H9 (cell line): ENCODE results near the gene RINT1. TPM values are rescaled to one million over a fixed set of nuclear protein-coding genes. Genes with fewer than 3 reads are reported as not detected.
A peak's percentile ranks its signal among the peaks of the same experiment; 100 is the strongest.

Experiments used
- DNase-seq: peaks from one replicate; pipeline ENCODE4 v3.0.0-alpha.2; 2017
- H2AFZ ChIP-seq: one replicate; pipeline ENCODE4 v1.6.1; 2013; ENCODE audit warnings: mild to moderate bottlenecking, low read length, control low read depth, moderate library complexity
- H2AK5ac ChIP-seq: 2 replicates; pipeline ENCODE4 v1.6.1; 2013; ENCODE audit warnings: low read length, control low read depth, mixed read lengths; ENCODE audit not compliant: insufficient read length
- H2BK120ac ChIP-seq: one replicate; pipeline ENCODE4 v1.6.1; 2013; ENCODE audit warnings: low read depth, mild to moderate bottlenecking, low read length, control low read depth, inconsistent platforms; ENCODE audit not compliant: poor library complexity, severe bottlenecking
- H2BK12ac ChIP-seq: 2 replicates; pipeline ENCODE4 v1.6.1; 2013; ENCODE audit warnings: low read length, control low read depth, mixed read lengths, low read depth; ENCODE audit not compliant: insufficient read length
- H2BK15ac ChIP-seq: 2 replicates; pipeline ENCODE4 v1.6.1; 2013; ENCODE audit warnings: low read depth, low read length, control low read depth
- H2BK20ac ChIP-seq: one replicate; pipeline ENCODE4 v1.6.1; 2013; ENCODE audit warnings: low read depth, mild to moderate bottlenecking, low read length, control low read depth, inconsistent platforms; ENCODE audit not compliant: poor library complexity, severe bottlenecking
- H2BK5ac ChIP-seq: 2 replicates; pipeline ENCODE4 v1.6.1; 2013; ENCODE audit warnings: low read length, control low read depth, mixed read lengths; ENCODE audit not compliant: insufficient read length
- H3K14ac ChIP-seq: 2 replicates; pipeline ENCODE4 v1.6.1; 2013; ENCODE audit warnings: low read length, control low read depth; ENCODE audit not compliant: insufficient read depth
- H3K18ac ChIP-seq: 2 replicates; pipeline ENCODE4 v1.6.1; 2013; ENCODE audit warnings: low read depth, mild to moderate bottlenecking, mixed read lengths, low read length, control low read depth; ENCODE audit not compliant: insufficient read length
- H3K23ac ChIP-seq: 2 replicates; pipeline ENCODE4 v1.6.1; 2013; ENCODE audit warnings: low read length, control low read depth, mixed read lengths, low read depth; ENCODE audit not compliant: insufficient read length
- H3K23me2 ChIP-seq: 2 replicates; pipeline ENCODE4 v1.6.1; 2013; ENCODE audit warnings: low read depth, mild to moderate bottlenecking, mixed read lengths, low read length, control low read depth; ENCODE audit not compliant: insufficient read length, poor library complexity, severe bottlenecking
- H3K27ac ChIP-seq: 2 replicates; pipeline ENCODE4 v1.5.1; 2013; ENCODE audit warnings: low read length, control low read depth, mixed read lengths, low read depth; ENCODE audit not compliant: insufficient read length
- H3K27me3 ChIP-seq: 2 replicates; pipeline ENCODE4 v1.6.1; 2013; ENCODE audit warnings: low read length, control low read depth, inconsistent platforms; ENCODE audit not compliant: insufficient read depth
- H3K4ac ChIP-seq: 2 replicates; pipeline ENCODE4 v1.6.1; 2013; ENCODE audit warnings: low read depth, mild to moderate bottlenecking, control low read depth, inconsistent platforms, low read length, moderate library complexity
- H3K4me1 ChIP-seq: 2 replicates; pipeline ENCODE4 v1.6.1; 2013; ENCODE audit warnings: low read length, control low read depth, inconsistent platforms; ENCODE audit not compliant: insufficient read depth
- H3K4me2 ChIP-seq: 2 replicates; pipeline ENCODE4 v1.6.1; 2013; ENCODE audit warnings: low read length, control low read depth, mixed read lengths; ENCODE audit not compliant: insufficient read length, insufficient read depth
- H3K56ac ChIP-seq: 2 replicates; pipeline ENCODE4 v1.6.1; 2013; ENCODE audit warnings: low read depth, mild to moderate bottlenecking, mixed read lengths, low read length, control low read depth; ENCODE audit not compliant: insufficient read length
- H3K79me1 ChIP-seq: 2 replicates; pipeline ENCODE4 v1.6.1; 2013; ENCODE audit warnings: low read depth, mild to moderate bottlenecking, moderate library complexity, low read length, control low read depth, inconsistent platforms; ENCODE audit not compliant: insufficient read depth, poor library complexity, severe bottlenecking
- H3K79me2 ChIP-seq: 2 replicates; pipeline ENCODE4 v1.6.1; 2013; ENCODE audit warnings: low read length, control low read depth, inconsistent platforms; ENCODE audit not compliant: insufficient read depth
- H3K9ac ChIP-seq: 2 replicates; pipeline ENCODE4 v1.6.1; 2013; ENCODE audit warnings: low read length, control low read depth, mixed read lengths; ENCODE audit not compliant: insufficient read length; ENCODE audit errors: extremely low read depth
- H3K9me3 ChIP-seq: one replicate; pipeline ENCODE4 v1.6.1; 2013; ENCODE audit warnings: low read depth, low read length, inconsistent platforms; ENCODE audit not compliant: control insufficient read depth
- H3T11ph ChIP-seq: one replicate; pipeline ENCODE4 v1.6.1; 2013; ENCODE audit warnings: mild to moderate bottlenecking, low read length, control low read depth, inconsistent platforms
- H4K20me1 ChIP-seq: one replicate; pipeline ENCODE4 v1.6.1; 2013; ENCODE audit not compliant: control insufficient read depth, insufficient read length, insufficient read depth
- H4K5ac ChIP-seq: 2 replicates; pipeline ENCODE4 v1.6.1; 2013; ENCODE audit warnings: low read depth, mild to moderate bottlenecking, mixed read lengths, low read length, control low read depth; ENCODE audit not compliant: insufficient read length
- H4K8ac ChIP-seq: replicated peaks from 2 replicates; pipeline ENCODE4 v1.6.1; 2013; ENCODE audit warnings: low read length, control low read depth, mixed read lengths, low read depth; ENCODE audit not compliant: insufficient read length
- H4K91ac ChIP-seq: 2 replicates; pipeline ENCODE4 v1.6.1; 2013; ENCODE audit warnings: low read depth, mild to moderate bottlenecking, moderate library complexity, mixed read lengths, low read length, control low read depth; ENCODE audit not compliant: insufficient read length
- H3K27ac Mint-ChIP-seq, 3 experiments: 2 replicates in 2 of 3; 3 replicates in 1 of 3; pipeline ENCODE4 v1.8.0; 2020 to 2021; ENCODE audit warnings: mixed read lengths in 3 of 3, mild to moderate bottlenecking in 1 of 3, moderate library complexity in 1 of 3
- H3K27me3 Mint-ChIP-seq: 2 replicates; pipeline ENCODE4 v1.8.0; 2021; ENCODE audit warnings: low read depth, mild to moderate bottlenecking, moderate library complexity, mixed read lengths
- H3K36me3 Mint-ChIP-seq, 3 experiments: 2 replicates in 2 of 3; 3 replicates in 1 of 3; pipeline ENCODE4 v1.8.0; 2020 to 2021; ENCODE audit warnings: low read depth in 3 of 3, mixed read lengths in 3 of 3; ENCODE audit not compliant: insufficient read depth in 1 of 3
- H3K4me1 Mint-ChIP-seq, 2 experiments: 2 replicates each; pipeline ENCODE4 v1.8.0; 2020; ENCODE audit warnings: mixed read lengths in 2 of 2
- H3K4me3 Mint-ChIP-seq, 2 experiments: 2 replicates in 1 of 2; 3 replicates in 1 of 2; pipeline ENCODE4 v1.8.0; 2020 to 2021; ENCODE audit warnings: mild to moderate bottlenecking in 2 of 2, mixed read lengths in 2 of 2, moderate library complexity in 1 of 2
- H3K9me3 Mint-ChIP-seq, 2 experiments: 2 replicates in 1 of 2; 3 replicates in 1 of 2; pipeline ENCODE4 v1.8.0; 2020; ENCODE audit warnings: mild to moderate bottlenecking in 2 of 2, mixed read lengths in 2 of 2, moderate library complexity in 1 of 2
- WGBS: extraction: QIAGEN DNeasy Blood & Tissue Kit; methylation state at CpG from one replicate; pipeline ENCODE4 v1.1.7; 2013; ENCODE audit warnings: missing lambda C conversion rate, low lambda C conversion rate, mixed read lengths; ENCODE audit not compliant: insufficient read length; ENCODE audit errors: extremely low coverage; 5-methylcytosine and 5-hydroxymethylcytosine counted together
- total RNA-seq: library from RNA; stranded (reverse); gene quantifications from 2 replicates; pipeline ENCODE4 v1.2.1, GENCODE V29; 2021
- TF ChIP-seq, protein P1 (sequence below): fragments of 200-600 bp; sonication (generic); conservative IDR thresholded peaks from 3 replicates; pipeline ENCODE4 v1.8.0; 2021; ENCODE audit warnings: antibody characterized with exemption, mild to moderate bottlenecking

RINT1 gene
- total RNA-seq, 1 experiment from 2014 or later: 21.5 TPM

DNA sequence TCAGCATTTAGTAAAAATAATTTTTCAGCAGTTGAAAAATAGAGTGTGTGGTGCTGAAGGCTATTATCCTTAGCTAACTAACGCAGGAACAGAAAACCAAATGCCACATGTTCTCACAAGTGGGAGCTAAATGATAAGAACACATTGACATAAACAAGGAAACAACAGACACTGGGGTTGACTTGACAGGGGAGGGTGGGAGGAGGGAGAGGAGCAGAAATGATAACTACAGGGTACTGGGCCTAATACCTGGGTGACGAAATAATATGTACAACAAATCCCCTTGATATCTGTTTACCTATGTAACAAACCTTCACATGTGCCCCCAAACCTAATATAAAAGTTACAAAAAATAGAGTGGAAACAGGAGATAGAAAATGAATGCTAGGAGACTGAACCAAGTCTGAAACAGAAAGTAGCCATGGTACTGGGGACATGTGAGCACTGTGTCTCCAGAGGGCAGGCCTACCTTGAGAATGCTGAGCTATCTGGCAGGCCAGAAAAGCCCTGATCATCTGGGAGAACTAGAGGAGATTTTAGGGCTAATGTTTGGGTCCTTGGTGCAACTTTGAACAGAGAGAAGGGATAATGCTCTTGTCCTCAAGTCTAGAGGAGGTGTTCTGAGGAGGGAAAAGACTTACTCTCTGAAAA lies 54.0 kb downstream of the RINT1 start:
- H3K27me3 Mint-ChIP-seq: no peaks in the 10 kb centered on the region; the same call in 1 of the 2 replicates

More for the DNA sequence above, 54.0 kb downstream of the RINT1 start:
- H3K9ac ChIP-seq: no peak overlapping the region
- no CpG with 5 or more reads among the region's 2 CpGs for WGBS
- no peak overlapping the region for H3K4me2 ChIP-seq
- Mint-ChIP-seq H3K36me3 (peaks cover 4 to 11% (median 9%) of the 10 kb centered on the region in 3 experiments), H3K4me1 (peaks cover 10 to 11% of the 10 kb centered on the region in 2 experiments), H3K4me3 (no peak overlapping the region; a peak in 1 of 5 replicates), H3K27ac (peak overlapping the region in 1 of 3 experiments; percentile 12; a peak in 2 of 7 replicates), H3K9me3 (peaks cover 9 to 13% of the 10 kb centered on the region in 2 experiments)
- H3K14ac ChIP-seq: no peak overlapping the region
- no peak overlapping the region for H4K91ac ChIP-seq
- no peak overlapping the region for H2BK15ac ChIP-seq
- H3K79me1 ChIP-seq: no peaks in the 10 kb centered on the region
- no peak overlapping the region for H4K8ac ChIP-seq
- no peak overlapping the region for H2BK12ac ChIP-seq
- H3K27me3 ChIP-seq: no peaks in the 10 kb centered on the region
- no peak overlapping the region for H2AFZ ChIP-seq
- H3K56ac ChIP-seq: no peak overlapping the region
- H2AK5ac ChIP-seq: no peak overlapping the region
- H3T11ph ChIP-seq: no peak overlapping the region
- H3K18ac ChIP-seq: no peak overlapping the region
- no peak overlapping the region for H3K4ac ChIP-seq
- H4K20me1 ChIP-seq: no peaks in the 10 kb centered on the region
- no peaks in the 10 kb centered on the region for H3K4me1 ChIP-seq
- no peak overlapping the region for H3K27ac ChIP-seq
- H2BK5ac ChIP-seq: no peak overlapping the region
- no peaks in the 10 kb centered on the region for H3K79me2 ChIP-seq
- no peak overlapping the region for H4K5ac ChIP-seq
- no peak overlapping the region for H2BK120ac ChIP-seq
- DNase-seq: no peak
- no peaks in the 10 kb centered on the region for H3K9me3 ChIP-seq
- H3K23ac ChIP-seq: no peak overlapping the region
- TF ChIP-seq, protein P1, sequence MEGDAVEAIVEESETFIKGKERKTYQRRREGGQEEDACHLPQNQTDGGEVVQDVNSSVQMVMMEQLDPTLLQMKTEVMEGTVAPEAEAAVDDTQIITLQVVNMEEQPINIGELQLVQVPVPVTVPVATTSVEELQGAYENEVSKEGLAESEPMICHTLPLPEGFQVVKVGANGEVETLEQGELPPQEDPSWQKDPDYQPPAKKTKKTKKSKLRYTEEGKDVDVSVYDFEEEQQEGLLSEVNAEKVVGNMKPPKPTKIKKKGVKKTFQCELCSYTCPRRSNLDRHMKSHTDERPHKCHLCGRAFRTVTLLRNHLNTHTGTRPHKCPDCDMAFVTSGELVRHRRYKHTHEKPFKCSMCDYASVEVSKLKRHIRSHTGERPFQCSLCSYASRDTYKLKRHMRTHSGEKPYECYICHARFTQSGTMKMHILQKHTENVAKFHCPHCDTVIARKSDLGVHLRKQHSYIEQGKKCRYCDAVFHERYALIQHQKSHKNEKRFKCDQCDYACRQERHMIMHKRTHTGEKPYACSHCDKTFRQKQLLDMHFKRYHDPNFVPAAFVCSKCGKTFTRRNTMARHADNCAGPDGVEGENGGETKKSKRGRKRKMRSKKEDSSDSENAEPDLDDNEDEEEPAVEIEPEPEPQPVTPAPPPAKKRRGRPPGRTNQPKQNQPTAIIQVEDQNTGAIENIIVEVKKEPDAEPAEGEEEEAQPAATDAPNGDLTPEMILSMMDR: no peak
- no peak overlapping the region for H2BK20ac ChIP-seq
- H3K23me2 ChIP-seq: no peaks in the 10 kb centered on the region
